Stimulated activated effector memory CD8-positive, alpha-beta T cell treated with anti-CD3 and anti-CD28 coated beads, Interleukin-12 subunit alpha, Interleukin-12 subunit beta, amount 100 ng/mL, for 72 hours (primary cell): ENCODE measurements around the gene ALDH8A1.

Source experiments
- ATAC-seq: fragments of 150-1000 bp; cut with Tn5 transposase; 2 replicates; pipeline ENCODE4 v1.10.0; 2021
- DNase-seq, 2 donors: peaks; one replicate each; pipeline ENCODE4 v3.0.0; 2021 to 2022; ENCODE audit warnings: low spot score in 2 of 2
- H3K27ac Mint-ChIP-seq: one replicate; pipeline ENCODE4 v1.8.0; 2022; ENCODE audit warnings: mild to moderate bottlenecking, mixed read lengths
- H3K36me3 Mint-ChIP-seq: one replicate; pipeline ENCODE4 v1.8.0; 2022; ENCODE audit warnings: mild to moderate bottlenecking, mixed read lengths
- H3K4me1 Mint-ChIP-seq: one replicate; pipeline ENCODE4 v1.8.0; 2022; ENCODE audit warnings: mixed read lengths
- H3K4me3 Mint-ChIP-seq: one replicate; pipeline ENCODE4 v1.8.0; 2022; ENCODE audit warnings: mild to moderate bottlenecking, mixed read lengths
- H3K9me3 Mint-ChIP-seq: one replicate; pipeline ENCODE4 v1.8.0; 2022; ENCODE audit warnings: mixed read lengths

The ALDH8A1 gene, protein sequence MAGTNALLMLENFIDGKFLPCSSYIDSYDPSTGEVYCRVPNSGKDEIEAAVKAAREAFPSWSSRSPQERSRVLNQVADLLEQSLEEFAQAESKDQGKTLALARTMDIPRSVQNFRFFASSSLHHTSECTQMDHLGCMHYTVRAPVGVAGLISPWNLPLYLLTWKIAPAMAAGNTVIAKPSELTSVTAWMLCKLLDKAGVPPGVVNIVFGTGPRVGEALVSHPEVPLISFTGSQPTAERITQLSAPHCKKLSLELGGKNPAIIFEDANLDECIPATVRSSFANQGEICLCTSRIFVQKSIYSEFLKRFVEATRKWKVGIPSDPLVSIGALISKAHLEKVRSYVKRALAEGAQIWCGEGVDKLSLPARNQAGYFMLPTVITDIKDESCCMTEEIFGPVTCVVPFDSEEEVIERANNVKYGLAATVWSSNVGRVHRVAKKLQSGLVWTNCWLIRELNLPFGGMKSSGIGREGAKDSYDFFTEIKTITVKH

DNA sequence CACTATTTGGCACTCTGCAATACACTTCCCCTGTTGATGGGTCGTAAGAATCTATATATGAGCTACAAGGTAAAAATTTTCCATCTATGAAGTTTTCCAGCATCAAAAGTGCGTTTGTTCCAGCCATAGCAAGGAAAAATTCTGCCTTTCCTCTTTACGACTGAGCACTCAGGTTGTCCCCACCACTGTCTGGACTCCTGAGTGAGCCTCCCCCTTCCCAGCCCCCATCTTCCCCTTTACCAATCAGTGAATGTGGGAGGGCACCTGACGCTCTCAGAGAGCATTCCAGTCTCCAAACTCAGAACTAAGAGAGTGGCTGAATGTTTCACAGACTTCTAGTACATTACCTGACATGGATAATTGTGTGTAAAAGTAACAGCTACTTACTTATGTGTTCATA is at the start of gene ALDH8A1:
Gene ALDH8A1, minus strand, starts transcription at position 175 of the 400 bp plus-strand sequence. Its CDS starts 48 bp downstream, at position 127.
- Mint-ChIP-seq H3K4me3 (no peak within 1 kb of the TSS), H3K9me3 (no peaks in the 10 kb centered on the region), H3K27ac (no peak within 1 kb of the TSS), H3K36me3 (no peaks in the 10 kb centered on the region), H3K4me1 (no peaks in the 10 kb centered on the region)
- DNase-seq = no peak
- no peak for ATAC-seq

DNA sequence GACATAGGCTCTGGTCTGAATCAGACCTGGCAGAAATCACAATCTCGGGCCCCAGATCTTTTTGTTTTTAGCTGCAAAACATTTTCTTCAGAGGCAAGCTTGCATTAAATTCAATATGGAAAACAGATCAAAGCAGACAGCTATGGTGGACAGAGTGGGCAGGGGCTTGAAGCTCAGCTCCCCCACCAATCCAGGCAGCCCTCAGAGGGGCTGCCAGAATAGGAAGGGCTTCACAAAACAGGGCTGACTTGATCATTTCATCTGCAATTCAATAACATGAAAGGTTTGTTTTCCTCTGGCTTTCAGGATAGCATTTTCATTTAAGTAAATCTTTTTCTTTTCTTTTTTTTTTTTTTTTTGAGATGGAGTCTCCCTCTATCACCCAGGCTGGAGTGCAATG is 49.2 kb upstream of the ALDH8A1 start:
- H3K4me1 Mint-ChIP-seq = no peaks in the 10 kb centered on the region
- no peak for ATAC-seq
- no peak overlapping the region for H3K4me3 Mint-ChIP-seq
- no peak overlapping the region for H3K27ac Mint-ChIP-seq
- H3K36me3 Mint-ChIP-seq = peaks cover 61% of the 10 kb centered on the region
- no peaks in the 10 kb centered on the region for H3K9me3 Mint-ChIP-seq
- DNase-seq = no peak

DNA sequence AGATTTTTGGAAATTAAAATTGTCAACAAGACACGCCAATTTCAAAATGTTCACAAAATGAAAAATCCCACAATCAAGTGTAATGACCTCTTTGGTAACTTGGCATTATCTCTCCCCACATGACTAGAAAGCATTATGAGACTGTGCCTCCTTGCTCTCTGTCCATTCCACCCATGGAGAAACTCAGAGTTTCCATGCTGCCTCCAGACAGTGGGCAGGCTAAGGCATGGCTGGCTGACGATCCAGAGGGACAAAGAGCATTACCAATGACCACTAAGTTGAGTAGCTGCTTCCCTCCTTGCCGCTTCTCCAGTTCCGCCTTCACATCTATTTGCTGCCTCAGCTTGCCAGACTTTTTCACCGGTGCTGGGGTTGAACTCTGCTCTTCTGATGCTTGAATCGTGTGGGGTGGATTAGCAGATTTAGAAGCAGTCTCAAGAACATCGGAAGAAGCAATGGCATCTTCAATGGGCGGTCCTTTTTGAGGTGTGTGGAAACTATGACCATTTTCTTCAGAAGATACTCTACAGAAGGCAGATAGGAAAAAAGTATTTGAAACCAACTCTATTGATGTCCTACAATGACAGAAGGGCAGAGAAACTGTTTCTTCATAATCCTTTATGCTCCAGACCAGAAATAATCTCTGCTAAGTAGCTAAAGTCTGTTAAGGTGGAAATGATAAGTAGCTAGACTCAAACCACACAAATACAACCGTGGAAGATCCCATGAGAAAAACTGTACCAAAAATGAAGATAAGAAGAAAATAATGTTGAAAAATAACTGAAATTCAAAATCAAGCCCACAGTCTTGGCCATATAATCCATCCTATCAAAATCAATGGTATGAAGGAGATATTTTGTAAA is 47.5 kb upstream of the ALDH8A1 start:
- Mint-ChIP-seq H3K27ac (no peak overlapping the region), H3K9me3 (no peaks in the 10 kb centered on the region), H3K4me3 (no peak overlapping the region), H3K4me1 (no peaks in the 10 kb centered on the region), H3K36me3 (peaks cover 78% of the 10 kb centered on the region)
- no peak for ATAC-seq
- DNase-seq = no peak

DNA sequence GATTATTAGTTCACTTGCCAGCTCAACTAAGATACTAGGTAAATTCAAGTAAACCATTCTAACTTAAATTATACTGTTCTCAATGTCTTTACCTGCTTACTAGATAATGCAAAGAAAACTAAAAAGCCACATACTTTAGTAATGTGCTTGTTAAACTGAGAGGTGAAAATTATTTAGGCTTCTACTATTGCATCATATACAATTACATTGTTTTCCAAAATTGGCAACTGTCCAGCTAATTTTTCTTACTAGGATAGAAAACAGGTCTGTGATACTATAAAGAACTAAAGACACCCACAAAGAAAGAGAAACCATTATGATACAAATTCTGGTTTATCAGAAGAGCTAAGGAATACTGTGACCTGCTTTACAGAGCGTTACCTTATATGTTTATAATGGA is 45.6 kb upstream of the ALDH8A1 start:
- DNase-seq (no peak), ATAC-seq (no peak)
- no peaks in the 10 kb centered on the region for H3K4me1 Mint-ChIP-seq
- no peak overlapping the region for H3K4me3 Mint-ChIP-seq
- peaks cover 82% of the 10 kb centered on the region for H3K36me3 Mint-ChIP-seq
- H3K27ac Mint-ChIP-seq = no peak overlapping the region
- no peaks in the 10 kb centered on the region for H3K9me3 Mint-ChIP-seq

DNA sequence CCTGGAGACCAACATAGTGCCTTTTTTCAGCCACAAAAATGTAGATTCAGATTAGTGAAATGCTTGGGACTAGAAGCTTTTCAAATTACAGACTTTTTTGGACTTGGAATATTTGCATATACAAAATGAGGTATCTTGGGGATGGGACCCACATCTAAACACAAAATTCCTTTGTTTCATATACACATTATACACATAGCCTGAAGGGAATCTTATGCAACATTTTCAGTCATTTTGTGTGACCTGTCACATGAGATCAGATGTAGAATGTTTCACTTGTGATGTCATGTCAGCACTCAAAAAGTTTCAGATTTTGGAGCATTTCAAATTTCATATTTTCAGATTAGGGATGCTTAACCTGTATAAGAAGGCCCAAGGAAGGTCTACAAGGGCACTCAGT is 44.5 kb upstream of the ALDH8A1 start:
- peaks cover 82% of the 10 kb centered on the region for H3K36me3 Mint-ChIP-seq
- H3K4me1 Mint-ChIP-seq = no peaks in the 10 kb centered on the region
- no peak overlapping the region for H3K27ac Mint-ChIP-seq
- no peaks in the 10 kb centered on the region for H3K9me3 Mint-ChIP-seq
- ATAC-seq (no peak), DNase-seq (no peak)
- no peak overlapping the region for H3K4me3 Mint-ChIP-seq

DNA sequence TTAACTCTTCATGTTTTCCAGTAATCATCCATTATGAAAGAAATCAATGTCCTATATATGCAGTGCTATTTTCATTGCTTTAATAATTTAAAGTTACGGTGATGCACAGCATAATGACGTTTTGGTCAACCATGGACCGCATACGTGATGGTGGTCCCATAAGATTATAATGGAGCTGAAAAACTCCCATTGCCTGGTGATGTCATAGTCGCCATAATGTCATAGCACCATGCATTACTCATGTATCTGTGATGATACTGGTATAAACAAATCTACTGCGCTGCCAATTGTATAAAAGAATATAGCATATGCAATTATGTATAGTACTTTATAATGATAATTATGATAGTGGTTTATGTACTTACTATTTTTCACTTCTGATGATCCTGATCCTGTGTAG is 42.3 kb upstream of the ALDH8A1 start:
- DNase-seq (no peak), ATAC-seq (no peak)
- H3K9me3 Mint-ChIP-seq = no peaks in the 10 kb centered on the region
- no peaks in the 10 kb centered on the region for H3K4me1 Mint-ChIP-seq
- H3K27ac Mint-ChIP-seq = no peak overlapping the region
- peaks cover 89% of the 10 kb centered on the region for H3K36me3 Mint-ChIP-seq
- H3K4me3 Mint-ChIP-seq = no peak overlapping the region

DNA sequence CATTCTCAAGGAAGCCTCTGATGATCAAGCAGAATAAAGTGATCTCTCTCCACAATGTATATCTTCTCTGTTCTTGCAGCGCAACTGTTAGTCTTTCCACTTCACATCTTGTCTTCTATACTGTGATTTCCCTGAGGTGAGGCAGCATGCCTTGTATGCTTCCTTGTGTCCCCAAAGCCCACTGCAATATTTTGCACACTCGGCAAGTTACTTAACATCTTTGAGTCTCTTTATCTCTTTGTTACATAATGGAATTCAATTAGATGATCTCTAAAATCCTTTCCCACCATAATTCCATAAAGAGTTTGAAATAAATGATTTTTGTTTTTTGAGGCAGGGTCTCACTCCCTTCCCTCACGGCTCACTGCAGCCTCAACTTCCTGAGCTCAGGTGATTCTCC is 40.4 kb upstream of the ALDH8A1 start:
- DNase-seq (no peak), ATAC-seq (no peak)
- H3K4me1 Mint-ChIP-seq = no peaks in the 10 kb centered on the region
- no peaks in the 10 kb centered on the region for H3K9me3 Mint-ChIP-seq
- H3K27ac Mint-ChIP-seq = no peak overlapping the region
- H3K4me3 Mint-ChIP-seq = no peak overlapping the region
- peaks cover 81% of the 10 kb centered on the region for H3K36me3 Mint-ChIP-seq

DNA sequence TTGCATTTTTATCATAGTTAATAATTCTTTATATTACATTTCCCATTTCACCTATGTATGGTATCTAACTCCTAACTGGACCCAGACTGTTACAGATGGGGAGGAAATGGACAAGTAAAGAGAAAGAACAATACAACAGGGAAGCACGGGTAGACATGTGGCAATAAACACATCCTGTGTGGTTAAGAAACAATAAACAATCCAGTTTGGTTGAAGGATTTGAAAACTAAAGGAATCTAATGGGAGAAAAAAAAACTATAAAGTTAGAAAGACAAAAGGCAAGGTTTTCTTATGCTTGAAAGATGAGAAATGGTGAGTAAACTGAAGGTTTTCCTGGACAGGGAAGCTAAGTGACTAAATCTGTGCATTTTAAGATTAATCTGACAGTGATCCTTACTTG is 34.9 kb upstream of the ALDH8A1 start:
- Mint-ChIP-seq H3K36me3 (peaks cover 76% of the 10 kb centered on the region), H3K4me3 (no peak overlapping the region), H3K27ac (no peak overlapping the region), H3K4me1 (peaks cover 24% of the 10 kb centered on the region), H3K9me3 (no peaks in the 10 kb centered on the region)
- ATAC-seq = no peak
- no peak for DNase-seq

DNA sequence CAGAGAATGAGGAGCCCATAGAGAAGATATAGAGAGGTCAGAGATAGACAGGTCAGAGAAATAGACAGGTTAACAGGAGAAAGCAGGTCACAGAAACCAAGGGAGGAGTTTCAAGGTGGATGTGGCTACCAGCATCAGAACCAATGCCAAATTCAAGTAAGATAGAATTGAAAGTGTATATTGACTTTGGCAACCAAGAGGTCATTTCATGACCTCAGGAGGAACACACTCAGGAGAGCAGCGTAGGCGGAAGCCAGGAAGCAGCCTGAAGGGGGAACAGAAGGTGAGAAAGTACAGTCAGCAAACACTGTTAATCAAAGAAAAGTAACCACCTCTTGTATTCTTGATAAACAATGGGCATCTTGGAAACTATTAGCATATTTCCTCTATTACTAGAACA is 33.9 kb upstream of the ALDH8A1 start:
- DNase-seq (no peak), ATAC-seq (peak; percentile 5)
- peaks cover 33% of the 10 kb centered on the region for H3K4me1 Mint-ChIP-seq
- no peaks in the 10 kb centered on the region for H3K9me3 Mint-ChIP-seq
- H3K27ac Mint-ChIP-seq = no peak overlapping the region
- H3K36me3 Mint-ChIP-seq = peaks cover 75% of the 10 kb centered on the region
- H3K4me3 Mint-ChIP-seq = peak overlapping the region; percentile 1

DNA sequence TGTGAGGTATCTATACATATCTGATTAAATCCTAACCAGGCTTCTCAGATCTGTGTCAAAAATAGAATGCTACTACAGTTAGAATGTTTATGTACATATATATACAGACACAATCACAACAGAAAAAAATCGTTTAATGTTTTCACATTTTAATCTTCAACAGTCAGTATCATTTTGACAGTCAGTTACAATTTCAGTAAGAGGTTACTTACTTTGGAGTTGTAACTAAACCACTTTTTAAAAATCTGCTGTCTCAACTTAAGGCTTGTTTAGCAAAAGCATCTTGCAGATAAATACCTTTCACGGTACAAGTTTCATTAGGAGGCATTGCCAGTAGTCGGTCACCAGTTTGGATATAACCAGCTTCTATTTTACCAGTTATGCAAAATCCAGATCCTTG is 32.3 kb upstream of the ALDH8A1 start:
- Mint-ChIP-seq H3K36me3 (peaks cover 75% of the 10 kb centered on the region), H3K9me3 (no peaks in the 10 kb centered on the region), H3K27ac (no peak overlapping the region), H3K4me3 (no peak overlapping the region), H3K4me1 (peaks cover 38% of the 10 kb centered on the region)
- ATAC-seq (peak; percentile 15), DNase-seq (no peak)

DNA sequence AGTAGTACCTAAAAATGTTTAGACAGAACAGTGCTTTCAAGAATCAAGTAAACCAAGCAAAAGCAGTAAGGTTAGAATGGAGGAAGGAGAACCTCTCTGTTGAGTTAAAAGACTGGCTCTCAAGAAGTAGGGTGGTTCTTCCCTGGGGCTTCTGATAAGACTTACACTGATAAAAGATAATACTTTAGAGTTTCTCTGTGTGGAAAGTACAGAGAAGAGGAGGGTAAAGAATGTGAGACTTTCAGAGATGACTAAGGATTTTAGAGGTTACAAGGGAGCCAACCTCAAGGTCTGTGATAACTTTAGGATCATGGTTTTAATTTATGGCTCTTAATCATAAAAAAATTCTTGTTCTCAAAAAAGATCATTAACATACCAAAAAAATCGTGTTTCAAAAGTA is 30.9 kb upstream of the ALDH8A1 start:
- peaks cover 38% of the 10 kb centered on the region for H3K4me1 Mint-ChIP-seq
- H3K36me3 Mint-ChIP-seq = peaks cover 83% of the 10 kb centered on the region
- DNase-seq (no peak), ATAC-seq (peak; percentile 70)
- no peak overlapping the region for H3K27ac Mint-ChIP-seq
- no peaks in the 10 kb centered on the region for H3K9me3 Mint-ChIP-seq
- H3K4me3 Mint-ChIP-seq = no peak overlapping the region

DNA sequence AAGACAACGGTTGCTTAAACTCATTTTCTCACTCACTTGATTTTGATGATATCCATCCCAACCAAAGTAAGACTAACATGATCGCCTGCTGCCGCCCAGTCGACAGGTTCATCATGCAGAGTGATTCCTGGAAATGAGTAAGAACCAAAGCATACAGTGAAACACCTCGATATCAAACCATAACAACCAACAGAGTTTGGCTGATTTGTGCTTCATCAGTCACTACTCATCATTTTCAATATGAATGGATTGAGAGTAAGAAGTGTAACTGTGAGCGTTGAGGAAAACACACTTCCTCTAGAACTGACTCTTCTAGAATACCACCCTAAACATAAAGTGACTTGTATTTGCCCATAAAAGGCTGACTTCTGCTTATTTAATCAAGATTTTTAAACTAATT is 29.2 kb upstream of the ALDH8A1 start:
- Mint-ChIP-seq H3K4me3 (peak overlapping the region; percentile 25), H3K27ac (peak overlapping the region; percentile 80), H3K4me1 (peaks cover 30% of the 10 kb centered on the region), H3K9me3 (no peaks in the 10 kb centered on the region), H3K36me3 (peaks cover 84% of the 10 kb centered on the region)
- DNase-seq (peak in 1 of 2 donors; percentile 22), ATAC-seq (peak; percentile 95)

DNA sequence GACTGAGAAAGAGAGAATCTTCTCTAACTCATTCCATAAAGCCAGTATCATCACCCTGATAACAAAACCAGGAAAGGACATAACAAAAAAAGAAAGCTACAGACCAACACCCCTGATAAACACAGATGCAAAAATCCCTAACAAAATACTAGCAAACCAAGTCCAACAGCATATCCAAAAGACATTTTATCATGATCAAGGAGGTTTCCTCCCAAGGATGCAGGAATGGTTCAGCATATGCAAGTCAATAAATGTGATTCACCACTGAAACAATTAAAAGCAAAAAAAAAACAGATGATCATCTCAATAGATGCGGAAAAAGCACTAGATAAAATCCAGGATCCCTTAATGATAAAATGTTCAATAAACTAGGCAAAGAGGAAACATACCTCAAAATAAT is 24.5 kb upstream of the ALDH8A1 start:
- peaks cover 92% of the 10 kb centered on the region for H3K36me3 Mint-ChIP-seq
- no peak for DNase-seq
- ATAC-seq = no peak

DNA sequence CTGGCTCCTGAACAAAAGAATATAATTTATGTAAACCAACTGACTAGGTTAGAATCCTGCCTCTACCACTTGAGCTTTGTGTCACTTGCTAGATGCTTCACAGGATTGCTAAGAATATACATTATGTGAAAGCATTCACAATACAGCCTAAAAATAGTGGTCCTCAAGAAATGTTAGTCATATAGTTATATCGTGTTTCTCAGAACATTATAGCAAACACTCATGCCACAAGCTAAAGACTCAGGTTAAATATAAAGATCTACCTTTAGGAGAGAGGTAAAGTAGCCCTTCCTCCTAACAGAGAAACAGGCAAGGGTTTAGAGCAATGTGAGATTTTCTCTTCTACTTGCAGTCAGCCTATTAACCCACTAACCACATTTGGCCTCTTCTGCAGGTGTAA is 17.8 kb upstream of the ALDH8A1 start:
- Mint-ChIP-seq H3K4me3 (no peak overlapping the region), H3K27ac (no peak overlapping the region), H3K9me3 (no peaks in the 10 kb centered on the region), H3K36me3 (peaks cover 73% of the 10 kb centered on the region), H3K4me1 (no peaks in the 10 kb centered on the region)
- DNase-seq (no peak), ATAC-seq (peak; percentile 43)

More for the DNA sequence above, 24.5 kb upstream of the ALDH8A1 start:
- Mint-ChIP-seq H3K9me3 (no peaks in the 10 kb centered on the region), H3K27ac (no peak overlapping the region), H3K4me3 (no peak overlapping the region), H3K4me1 (peaks cover 11% of the 10 kb centered on the region)

DNA sequence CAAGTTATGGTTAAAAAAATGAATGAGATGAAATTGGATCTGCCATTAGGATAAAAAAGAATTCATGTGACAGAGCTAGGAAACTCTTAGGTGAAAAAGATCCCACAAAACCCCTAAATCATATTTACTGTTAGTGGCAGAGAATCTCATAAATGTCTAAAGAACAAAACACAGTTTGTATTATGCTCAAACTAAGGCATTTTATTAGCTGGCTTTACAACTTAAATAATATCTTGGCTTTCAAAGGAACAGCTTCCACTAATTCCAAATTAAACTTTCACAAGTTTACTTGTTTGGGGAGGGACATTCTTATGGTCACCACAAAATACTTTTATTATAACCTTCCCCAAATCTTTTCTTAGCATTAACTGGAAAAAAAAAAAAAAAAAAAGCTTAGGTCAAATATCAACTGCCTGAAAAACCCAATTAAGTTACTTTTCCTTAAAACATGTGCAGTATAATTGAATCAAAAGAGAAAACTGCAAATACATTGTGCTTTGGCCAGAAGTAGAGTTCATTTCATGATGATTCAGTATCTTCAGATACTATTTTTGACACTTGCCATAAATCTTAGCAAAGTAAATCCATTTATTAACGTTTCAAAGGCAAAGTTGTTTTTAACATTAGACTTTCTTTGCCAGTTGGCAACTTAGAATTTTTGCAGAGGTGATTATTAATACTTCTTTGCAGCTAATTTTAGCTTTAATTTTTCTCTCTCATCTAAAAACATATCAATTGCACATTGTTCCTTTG is 14.7 kb upstream of the ALDH8A1 start:
- Mint-ChIP-seq H3K4me1 (peaks cover 9% of the 10 kb centered on the region), H3K36me3 (peaks cover 68% of the 10 kb centered on the region)

More for the DNA sequence above, 14.7 kb upstream of the ALDH8A1 start:
- no peak for ATAC-seq
- no peak overlapping the region for H3K4me3 Mint-ChIP-seq
- no peaks in the 10 kb centered on the region for H3K9me3 Mint-ChIP-seq
- H3K27ac Mint-ChIP-seq = no peak overlapping the region
- no peak for DNase-seq
